HG03521 (cell line): ENCODE results near the gene KCNAB1.

ENCODE experiments used
- ATAC-seq: cut with Tn5 transposase; IDR thresholded peaks from one replicate; pipeline ENCODE4 v1.9.1; 2021; ENCODE audit warnings: mild to moderate bottlenecking, moderate library complexity; ENCODE audit not compliant: unreplicated experiment

KCNAB1 gene

GRCh38 chr3:156356537-156357363 lies 236.4 kb downstream of the KCNAB1 start:
- no peak for ATAC-seq

GRCh38 chr3:156358232-156358631 lies 237.9 kb downstream of the KCNAB1 start:
- ATAC-seq: no peak

GRCh38 chr3:156359368-156359767 lies 239.0 kb downstream of the KCNAB1 start:
- no peak for ATAC-seq

GRCh38 chr3:156360083-156360482 lies 239.7 kb downstream of the KCNAB1 start:
- ATAC-seq: no peak

GRCh38 chr3:156360963-156361362 lies 240.6 kb downstream of the KCNAB1 start:
- no peak for ATAC-seq

- ATAC-seq: no peak
Measured at GRCh38 chr3:156366559-156366958, 246.2 kb downstream of the KCNAB1 start.

DNA sequence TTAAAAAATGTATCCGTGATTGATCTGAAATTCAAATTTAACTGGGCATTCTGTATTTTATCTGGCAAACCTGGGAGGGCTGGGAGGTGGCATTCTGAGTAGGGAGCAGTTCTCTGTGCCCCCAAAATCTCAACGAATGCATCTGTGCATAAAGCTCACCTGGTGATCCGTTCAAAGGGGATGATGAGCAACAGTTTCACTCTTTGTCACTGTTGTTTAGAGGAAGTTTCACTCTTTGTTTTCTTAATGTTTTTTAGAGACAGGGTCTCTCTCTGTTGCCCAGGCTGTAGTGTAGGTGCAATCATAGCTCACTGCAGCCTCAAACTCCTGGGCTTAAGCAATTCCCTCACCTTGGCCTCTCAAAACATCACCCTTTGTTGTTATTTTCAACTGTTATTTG lies 247.8 kb downstream of the KCNAB1 start:
- ATAC-seq: peak; percentile 51

DNA sequence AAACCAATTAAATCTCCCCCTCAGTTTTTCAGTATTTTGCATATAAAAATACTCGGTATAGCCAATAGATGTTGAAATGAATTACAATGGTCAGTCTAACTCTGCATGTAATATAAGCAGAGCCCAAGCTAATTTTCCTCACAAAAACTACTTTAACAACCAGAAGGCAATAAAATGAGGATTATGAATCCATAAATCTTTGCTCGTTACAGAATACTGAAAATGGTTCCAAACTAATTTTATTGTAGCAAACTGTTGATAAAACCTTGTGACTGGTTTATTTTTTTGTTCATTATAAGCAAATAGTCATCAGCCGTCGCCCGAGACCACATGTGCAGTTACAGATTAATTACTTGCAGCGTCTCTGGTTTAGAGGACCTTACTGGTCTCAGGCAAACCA lies 251.3 kb downstream of the KCNAB1 start:
- ATAC-seq: no peak

DNA sequence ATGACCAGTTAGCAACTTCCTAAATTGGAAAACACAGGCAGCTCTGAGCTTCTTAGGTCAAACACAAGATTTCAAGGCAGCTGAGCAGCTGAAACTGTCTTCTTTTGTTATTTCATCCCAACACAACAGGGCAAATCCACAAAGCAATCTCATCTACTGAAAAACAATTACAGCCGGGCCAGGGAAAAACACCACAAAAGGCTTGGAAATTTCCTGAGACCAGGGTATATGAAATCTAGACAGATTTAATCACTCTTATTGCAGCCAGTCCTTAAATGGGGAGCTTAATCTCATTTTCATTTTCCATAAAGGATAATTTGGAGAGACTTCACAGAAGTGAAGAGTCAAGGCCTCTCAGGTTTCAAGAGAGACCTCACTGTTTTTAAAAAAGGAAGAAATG lies 252.7 kb downstream of the KCNAB1 start:
- no peak for ATAC-seq

DNA sequence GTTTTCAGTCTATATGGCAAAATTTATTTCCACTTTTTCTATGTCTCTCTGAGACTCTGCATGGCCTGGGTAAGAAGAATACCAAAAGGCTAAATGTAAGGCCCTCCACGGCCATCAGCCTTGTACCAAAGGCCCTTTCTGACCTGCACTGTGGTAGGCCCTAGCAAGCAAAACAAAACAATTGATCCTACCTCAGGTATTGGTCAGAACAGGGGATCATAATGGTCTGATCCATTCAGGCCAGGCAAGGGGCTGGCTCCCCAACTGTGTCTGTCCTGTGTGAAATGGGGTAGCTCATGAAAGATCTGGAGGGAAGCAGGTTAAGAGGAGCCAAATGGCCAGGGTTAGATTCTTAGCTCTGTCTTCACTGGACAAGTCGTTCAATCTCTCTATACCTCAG lies 253.3 kb downstream of the KCNAB1 start:
- ATAC-seq: no peak

DNA sequence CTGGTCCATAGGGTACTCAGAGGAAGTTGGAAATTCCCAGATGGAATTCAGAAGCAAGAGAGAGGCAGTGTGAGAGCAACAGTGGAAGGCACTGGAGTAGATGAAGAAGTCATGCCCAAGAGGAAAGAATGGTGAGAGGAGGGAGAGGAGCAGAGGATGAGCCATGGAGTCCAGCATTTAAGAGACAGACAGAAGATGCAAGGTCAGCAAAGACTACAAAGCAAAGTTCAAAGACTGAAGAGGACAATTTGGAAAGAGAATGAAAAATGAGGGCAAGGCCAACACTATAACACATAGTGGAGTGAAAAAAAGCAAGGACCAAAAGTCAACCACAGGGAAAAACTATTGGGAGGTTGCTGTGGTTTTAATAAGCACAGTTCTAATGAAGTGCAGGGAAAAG lies 255.8 kb downstream of the KCNAB1 start:
- no peak for ATAC-seq

DNA sequence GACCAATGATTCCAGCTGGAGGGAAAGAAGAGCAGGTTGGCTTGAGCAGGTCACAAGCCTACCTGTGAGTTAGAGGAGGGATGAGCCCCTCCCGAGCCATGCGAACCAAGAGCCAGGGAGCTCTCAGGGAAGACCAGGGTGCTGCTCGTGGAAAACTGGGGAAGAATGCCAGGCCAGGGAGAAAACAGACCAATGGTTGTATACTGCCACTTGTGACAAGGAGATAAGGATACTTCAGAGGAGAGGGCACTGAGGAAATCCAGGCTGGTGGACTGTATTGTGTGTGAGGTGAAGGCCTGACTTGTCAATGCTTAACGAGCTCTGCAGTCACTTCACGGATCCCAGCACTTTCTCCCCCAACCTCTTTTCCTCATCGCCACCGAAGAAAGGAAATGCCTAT lies 256.9 kb downstream of the KCNAB1 start:
- ATAC-seq: no peak

DNA sequence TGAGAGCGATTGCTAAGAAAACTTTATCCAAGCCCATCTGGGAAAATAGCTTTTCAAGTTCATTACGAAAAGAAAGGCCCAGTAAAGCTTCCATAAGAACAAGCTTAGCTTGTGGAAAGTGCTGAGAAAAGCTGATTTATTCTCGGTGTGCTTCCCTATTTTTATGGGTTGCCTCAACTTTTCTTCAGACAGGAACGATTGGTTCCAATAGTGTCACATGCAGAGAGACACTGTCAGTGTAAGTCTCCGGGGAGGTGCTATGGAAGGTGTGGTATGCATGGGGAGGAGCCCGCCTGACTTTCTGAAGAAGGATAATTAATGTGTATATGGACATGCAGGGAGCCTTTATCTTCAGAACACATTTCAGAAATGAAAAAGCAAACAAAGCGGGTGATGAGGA lies 257.3 kb downstream of the KCNAB1 start:
- no peak for ATAC-seq

- no peak for ATAC-seq
Measured at GRCh38 chr3:156378871-156379270, 258.5 kb downstream of the KCNAB1 start.

GRCh38 chr3:156379327-156379726 lies 258.9 kb downstream of the KCNAB1 start:
- no peak for ATAC-seq

GRCh38 chr3:156381253-156381652 lies 260.9 kb downstream of the KCNAB1 start:
- ATAC-seq: no peak

GRCh38 chr3:156382458-156383346 lies 262.3 kb downstream of the KCNAB1 start:
- ATAC-seq: peak; percentile 59

- ATAC-seq: no peak
Measured at GRCh38 chr3:156383441-156384025, 263.2 kb downstream of the KCNAB1 start.

GRCh38 chr3:156388497-156389448 lies 268.4 kb downstream of the KCNAB1 start:
- ATAC-seq: peak; percentile 59

DNA sequence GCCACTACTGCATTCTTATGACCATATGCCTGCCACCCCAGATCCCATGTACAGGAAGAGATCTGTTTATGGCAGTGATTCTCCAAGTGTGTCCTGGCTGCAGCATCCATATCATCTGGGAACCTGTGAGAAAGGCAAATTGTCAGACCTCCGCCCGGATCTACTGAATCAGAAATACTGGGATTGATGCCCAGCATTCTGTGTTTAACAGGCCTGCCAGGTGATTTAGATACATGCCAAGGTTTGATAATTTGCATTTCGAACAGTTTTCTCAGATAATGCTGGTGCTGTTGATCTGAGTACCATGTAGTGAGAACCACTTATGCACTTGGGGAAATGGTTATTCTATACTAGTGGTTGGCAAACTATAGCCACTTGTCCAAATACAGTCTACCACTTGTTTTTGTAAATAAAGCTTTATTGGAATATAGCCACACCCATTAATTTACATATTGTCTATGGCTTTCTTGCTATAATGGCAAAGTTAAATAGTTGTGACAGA lies 269.1 kb downstream of the KCNAB1 start:
- ATAC-seq: no peak
